ENCODE data around the gene TSPAN31. TPM values are rescaled to one million over a fixed set of nuclear protein-coding genes. Genes with fewer than 3 reads are reported as not detected.

Gene TSPAN31
- total and polyA plus RNA-seq, 2 experiments from 2014 or later, result 15.5 to 15.6 TPM

DNA sequence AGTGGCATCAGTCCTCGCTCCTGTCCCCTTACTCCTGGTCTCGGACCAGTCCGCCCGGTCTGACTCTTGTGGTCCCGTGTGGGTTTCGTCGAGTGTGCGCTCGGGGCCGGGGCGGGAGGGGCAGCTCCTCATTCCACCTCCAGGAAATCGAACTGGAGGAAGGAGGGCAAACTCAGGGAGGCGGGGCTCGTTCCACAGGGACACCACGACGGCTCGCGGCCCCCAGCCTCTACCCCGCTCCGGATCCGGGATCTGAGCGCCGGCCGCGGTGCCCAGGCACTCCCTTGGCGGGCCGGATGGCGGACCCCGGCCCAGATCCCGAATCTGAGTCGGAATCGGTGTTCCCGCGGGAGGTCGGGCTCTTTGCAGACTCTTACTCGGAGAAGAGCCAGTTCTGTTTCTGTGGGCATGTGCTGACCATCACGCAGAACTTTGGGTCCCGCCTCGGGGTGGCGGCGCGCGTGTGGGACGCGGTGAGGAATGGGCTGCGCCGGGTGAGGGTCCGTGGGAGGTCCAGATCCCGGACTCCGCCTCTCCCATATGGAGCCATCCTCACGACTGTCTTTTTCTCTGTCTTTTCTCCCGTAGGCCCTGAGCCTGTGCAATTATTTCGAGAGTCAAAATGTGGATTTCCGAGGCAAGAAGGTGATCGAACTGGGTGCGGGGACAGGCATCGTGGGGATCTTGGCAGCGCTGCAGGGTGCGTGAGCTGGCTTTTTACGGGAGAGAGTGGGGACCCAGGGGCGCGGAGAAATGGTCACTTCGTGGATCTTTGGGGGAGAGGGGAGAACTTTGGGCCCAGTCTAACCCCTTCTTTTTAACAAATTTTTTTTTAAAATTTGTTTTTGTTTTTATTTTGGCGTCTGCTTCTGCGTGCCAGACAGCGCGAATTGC lies 27.8 kb downstream of the TSPAN31 start, which contains the start of gene EEF1AKMT3:
EEF1AKMT3 (plus strand) TSS at position 186 of the 894 bp plus-strand sequence; CDS start at position 297, 111 bp downstream.
- Histone ChIP-seq H3K27me3 (ENCODE audit: insufficient read depth) (peaks cover 22% of the 10 kb centered on the region), H3K9me2 (ENCODE audit: insufficient read depth) (no peaks in the 10 kb centered on the region), H2AFZ (peak within 1 kb of the TSS; percentile 100), H3K36me3 (ENCODE audit: insufficient read depth) (no peaks in the 10 kb centered on the region; the same call in 1 of the 2 replicates), H3K4me2 (peak within 1 kb of the TSS; percentile 99), H3K4me1 (ENCODE audit: insufficient read depth) (peaks cover under 1% of the 10 kb centered on the region; the same call in 1 of the 2 replicates), H3K4me3 (peak within 1 kb of the TSS; percentile 78), H4K20me1 (replicated peaks; ENCODE audit: insufficient read depth) (peaks cover 7% of the 10 kb centered on the region; the same call in 1 of the 2 replicates), H3F3A (replicated peaks; ENCODE audit: low read depth) (no peaks in the 10 kb centered on the region; the same call in 1 of the 2 replicates), H3K79me2 (replicated peaks; ENCODE audit: insufficient read depth) (no peaks in the 10 kb centered on the region), H3K27ac (ENCODE audit: low read depth) (peak within 1 kb of the TSS; percentile 95)
- Mint-ChIP-seq H3K9me3 (no peaks in the 10 kb centered on the region; the same call in 2 of the 3 replicates), H3K27ac (peak within 1 kb of the TSS; percentile 100), H3K36me3 (ENCODE audit: low read depth) (peaks cover 33% of the 10 kb centered on the region), H3K4me3 (peak within 1 kb of the TSS; percentile 98), H3K27me3 (ENCODE audit: insufficient read depth, low read depth, poor library complexity) (peaks cover 14% of the 10 kb centered on the region), H3K4me1 (peaks cover 7% of the 10 kb centered on the region)
- TF ChIP-seq NANOG (IDR thresholded peaks at IDR 0.05; ENCODE audit: borderline replicate concordance) (no peak), POLR2AphosphoS5 (IDR thresholded peaks at IDR 0.05; ENCODE audit: low read depth) (no peak), CREB1 (CRISPR knock-in tag; IDR thresholded peaks at IDR 0.05; ENCODE audit: low read depth) (no peak), EZH2phosphoT487 (IDR thresholded peaks at IDR 0.05; ENCODE audit: unreplicated experiment) (no peak), JUNB (IDR thresholded peaks at IDR 0.05; ENCODE audit: unreplicated experiment) (no peak), ZNF114 (CRISPR knock-in tag; IDR thresholded peaks at IDR 0.05) (no peak), EZH2 (IDR thresholded peaks at IDR 0.05; ENCODE audit: low read depth, unreplicated experiment) (no peak)
- TF ChIP-seq, protein P1, sequence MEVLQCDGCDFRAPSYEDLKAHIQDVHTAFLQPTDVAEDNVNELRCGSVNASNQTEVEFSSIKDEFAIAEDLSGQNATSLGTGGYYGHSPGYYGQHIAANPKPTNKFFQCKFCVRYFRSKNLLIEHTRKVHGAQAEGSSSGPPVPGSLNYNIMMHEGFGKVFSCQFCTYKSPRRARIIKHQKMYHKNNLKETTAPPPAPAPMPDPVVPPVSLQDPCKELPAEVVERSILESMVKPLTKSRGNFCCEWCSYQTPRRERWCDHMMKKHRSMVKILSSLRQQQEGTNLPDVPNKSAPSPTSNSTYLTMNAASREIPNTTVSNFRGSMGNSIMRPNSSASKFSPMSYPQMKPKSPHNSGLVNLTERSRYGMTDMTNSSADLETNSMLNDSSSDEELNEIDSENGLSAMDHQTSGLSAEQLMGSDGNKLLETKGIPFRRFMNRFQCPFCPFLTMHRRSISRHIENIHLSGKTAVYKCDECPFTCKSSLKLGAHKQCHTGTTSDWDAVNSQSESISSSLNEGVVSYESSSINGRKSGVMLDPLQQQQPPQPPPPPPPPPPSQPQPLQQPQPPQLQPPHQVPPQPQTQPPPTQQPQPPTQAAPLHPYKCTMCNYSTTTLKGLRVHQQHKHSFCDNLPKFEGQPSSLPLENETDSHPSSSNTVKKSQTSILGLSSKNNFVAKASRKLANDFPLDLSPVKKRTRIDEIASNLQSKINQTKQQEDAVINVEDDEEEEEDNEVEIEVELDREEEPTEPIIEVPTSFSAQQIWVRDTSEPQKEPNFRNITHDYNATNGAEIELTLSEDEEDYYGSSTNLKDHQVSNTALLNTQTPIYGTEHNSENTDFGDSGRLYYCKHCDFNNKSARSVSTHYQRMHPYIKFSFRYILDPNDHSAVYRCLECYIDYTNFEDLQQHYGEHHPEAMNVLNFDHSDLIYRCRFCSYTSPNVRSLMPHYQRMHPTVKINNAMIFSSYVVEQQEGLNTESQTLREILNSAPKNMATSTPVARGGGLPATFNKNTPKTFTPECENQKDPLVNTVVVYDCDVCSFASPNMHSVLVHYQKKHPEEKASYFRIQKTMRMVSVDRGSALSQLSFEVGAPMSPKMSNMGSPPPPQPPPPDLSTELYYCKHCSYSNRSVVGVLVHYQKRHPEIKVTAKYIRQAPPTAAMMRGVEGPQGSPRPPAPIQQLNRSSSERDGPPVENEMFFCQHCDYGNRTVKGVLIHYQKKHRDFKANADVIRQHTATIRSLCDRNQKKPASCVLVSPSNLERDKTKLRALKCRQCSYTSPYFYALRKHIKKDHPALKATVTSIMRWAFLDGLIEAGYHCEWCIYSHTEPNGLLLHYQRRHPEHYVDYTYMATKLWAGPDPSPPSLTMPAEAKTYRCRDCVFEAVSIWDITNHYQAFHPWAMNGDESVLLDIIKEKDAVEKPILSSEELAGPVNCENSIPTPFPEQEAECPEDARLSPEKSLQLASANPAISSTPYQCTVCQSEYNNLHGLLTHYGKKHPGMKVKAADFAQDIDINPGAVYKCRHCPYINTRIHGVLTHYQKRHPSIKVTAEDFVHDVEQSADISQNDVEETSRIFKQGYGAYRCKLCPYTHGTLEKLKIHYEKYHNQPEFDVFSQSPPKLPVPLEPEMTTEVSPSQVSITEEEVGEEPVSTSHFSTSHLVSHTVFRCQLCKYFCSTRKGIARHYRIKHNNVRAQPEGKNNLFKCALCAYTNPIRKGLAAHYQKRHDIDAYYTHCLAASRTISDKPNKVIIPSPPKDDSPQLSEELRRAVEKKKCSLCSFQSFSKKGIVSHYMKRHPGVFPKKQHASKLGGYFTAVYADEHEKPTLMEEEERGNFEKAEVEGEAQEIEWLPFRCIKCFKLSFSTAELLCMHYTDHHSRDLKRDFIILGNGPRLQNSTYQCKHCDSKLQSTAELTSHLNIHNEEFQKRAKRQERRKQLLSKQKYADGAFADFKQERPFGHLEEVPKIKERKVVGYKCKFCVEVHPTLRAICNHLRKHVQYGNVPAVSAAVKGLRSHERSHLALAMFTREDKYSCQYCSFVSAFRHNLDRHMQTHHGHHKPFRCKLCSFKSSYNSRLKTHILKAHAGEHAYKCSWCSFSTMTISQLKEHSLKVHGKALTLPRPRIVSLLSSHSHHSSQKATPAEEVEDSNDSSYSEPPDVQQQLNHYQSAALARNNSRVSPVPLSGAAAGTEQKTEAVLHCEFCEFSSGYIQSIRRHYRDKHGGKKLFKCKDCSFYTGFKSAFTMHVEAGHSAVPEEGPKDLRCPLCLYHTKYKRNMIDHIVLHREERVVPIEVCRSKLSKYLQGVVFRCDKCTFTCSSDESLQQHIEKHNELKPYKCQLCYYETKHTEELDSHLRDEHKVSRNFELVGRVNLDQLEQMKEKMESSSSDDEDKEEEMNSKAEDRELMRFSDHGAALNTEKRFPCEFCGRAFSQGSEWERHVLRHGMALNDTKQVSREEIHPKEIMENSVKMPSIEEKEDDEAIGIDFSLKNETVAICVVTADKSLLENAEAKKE (CRISPR knock-in tag; IDR thresholded peaks at IDR 0.05), result no peak
- TF ChIP-seq, protein P2, sequence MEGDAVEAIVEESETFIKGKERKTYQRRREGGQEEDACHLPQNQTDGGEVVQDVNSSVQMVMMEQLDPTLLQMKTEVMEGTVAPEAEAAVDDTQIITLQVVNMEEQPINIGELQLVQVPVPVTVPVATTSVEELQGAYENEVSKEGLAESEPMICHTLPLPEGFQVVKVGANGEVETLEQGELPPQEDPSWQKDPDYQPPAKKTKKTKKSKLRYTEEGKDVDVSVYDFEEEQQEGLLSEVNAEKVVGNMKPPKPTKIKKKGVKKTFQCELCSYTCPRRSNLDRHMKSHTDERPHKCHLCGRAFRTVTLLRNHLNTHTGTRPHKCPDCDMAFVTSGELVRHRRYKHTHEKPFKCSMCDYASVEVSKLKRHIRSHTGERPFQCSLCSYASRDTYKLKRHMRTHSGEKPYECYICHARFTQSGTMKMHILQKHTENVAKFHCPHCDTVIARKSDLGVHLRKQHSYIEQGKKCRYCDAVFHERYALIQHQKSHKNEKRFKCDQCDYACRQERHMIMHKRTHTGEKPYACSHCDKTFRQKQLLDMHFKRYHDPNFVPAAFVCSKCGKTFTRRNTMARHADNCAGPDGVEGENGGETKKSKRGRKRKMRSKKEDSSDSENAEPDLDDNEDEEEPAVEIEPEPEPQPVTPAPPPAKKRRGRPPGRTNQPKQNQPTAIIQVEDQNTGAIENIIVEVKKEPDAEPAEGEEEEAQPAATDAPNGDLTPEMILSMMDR (conservative IDR thresholded peaks at IDR 0.05; ENCODE audit: low read depth in 2 of 2), result no peak
- TF ChIP-seq, protein P3, sequence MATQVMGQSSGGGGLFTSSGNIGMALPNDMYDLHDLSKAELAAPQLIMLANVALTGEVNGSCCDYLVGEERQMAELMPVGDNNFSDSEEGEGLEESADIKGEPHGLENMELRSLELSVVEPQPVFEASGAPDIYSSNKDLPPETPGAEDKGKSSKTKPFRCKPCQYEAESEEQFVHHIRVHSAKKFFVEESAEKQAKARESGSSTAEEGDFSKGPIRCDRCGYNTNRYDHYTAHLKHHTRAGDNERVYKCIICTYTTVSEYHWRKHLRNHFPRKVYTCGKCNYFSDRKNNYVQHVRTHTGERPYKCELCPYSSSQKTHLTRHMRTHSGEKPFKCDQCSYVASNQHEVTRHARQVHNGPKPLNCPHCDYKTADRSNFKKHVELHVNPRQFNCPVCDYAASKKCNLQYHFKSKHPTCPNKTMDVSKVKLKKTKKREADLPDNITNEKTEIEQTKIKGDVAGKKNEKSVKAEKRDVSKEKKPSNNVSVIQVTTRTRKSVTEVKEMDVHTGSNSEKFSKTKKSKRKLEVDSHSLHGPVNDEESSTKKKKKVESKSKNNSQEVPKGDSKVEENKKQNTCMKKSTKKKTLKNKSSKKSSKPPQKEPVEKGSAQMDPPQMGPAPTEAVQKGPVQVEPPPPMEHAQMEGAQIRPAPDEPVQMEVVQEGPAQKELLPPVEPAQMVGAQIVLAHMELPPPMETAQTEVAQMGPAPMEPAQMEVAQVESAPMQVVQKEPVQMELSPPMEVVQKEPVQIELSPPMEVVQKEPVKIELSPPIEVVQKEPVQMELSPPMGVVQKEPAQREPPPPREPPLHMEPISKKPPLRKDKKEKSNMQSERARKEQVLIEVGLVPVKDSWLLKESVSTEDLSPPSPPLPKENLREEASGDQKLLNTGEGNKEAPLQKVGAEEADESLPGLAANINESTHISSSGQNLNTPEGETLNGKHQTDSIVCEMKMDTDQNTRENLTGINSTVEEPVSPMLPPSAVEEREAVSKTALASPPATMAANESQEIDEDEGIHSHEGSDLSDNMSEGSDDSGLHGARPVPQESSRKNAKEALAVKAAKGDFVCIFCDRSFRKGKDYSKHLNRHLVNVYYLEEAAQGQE (IDR thresholded peaks at IDR 0.05; ENCODE audit: unreplicated experiment), result no peak
- ATAC-seq, result peak; percentile 62
- peak; percentile 73 for DNase-seq (ENCODE audit: low spot score)

Data from GM23338 (cell line).